H1 (cell line): ENCODE measurements around the gene COPS9. TPM values are rescaled to one million over a fixed set of nuclear protein-coding genes. Genes with fewer than 3 reads are reported as not detected.

Experiments
- CTCF ChIA-PET: fragments of 300-600 bp; sonication (Branson Sonifier 250); formaldehyde crosslinking; loops from one replicate; lab custom pipeline; 2021; ENCODE audit not compliant: partially characterized antibody; lab: Charles Lee
- POLR2A ChIA-PET: fragments of 300-600 bp; sonication (Branson Sonifier 250); formaldehyde crosslinking; loops from one replicate; lab custom pipeline; 2021; ENCODE audit warnings: inconsistent platforms; ENCODE audit not compliant: partially characterized antibody; lab: Charles Lee
- DNase-seq, 2 experiments: peaks; one replicate each; pipeline versions ENCODE4 v3.0.0 to v3.0.0-alpha.2; 2010 to 2022; ENCODE audit warnings: low spot score in 2 of 2, low read depth in 1 of 2, mixed read lengths in 1 of 2
- FAIRE-seq: peaks from 2 replicates; lab custom pipeline; 2011; peaks lifted over from hg19 to GRCh38; lab: Jason Lieb, UNC
- H2AFZ ChIP-seq: 2 replicates; pipeline ENCODE4 v1.8.1; 2012; ENCODE audit warnings: low read length, inconsistent platforms
- H2AK5ac ChIP-seq: 2 replicates; pipeline ENCODE4 v1.6.1; 2013; ENCODE audit warnings: low read depth, low read length
- H2BK120ac ChIP-seq: replicated peaks from 2 replicates; pipeline ENCODE3; 2013; ENCODE audit warnings: low read depth, low read length, inconsistent platforms
- H2BK12ac ChIP-seq: 2 replicates; pipeline ENCODE4 v1.6.1; 2013; ENCODE audit warnings: low read depth, low read length
- H2BK15ac ChIP-seq: 2 replicates; pipeline ENCODE4 v1.6.1; 2013; ENCODE audit warnings: low read length
- H2BK20ac ChIP-seq: 2 replicates; pipeline ENCODE4 v1.6.1; 2013; ENCODE audit warnings: low read length
- H2BK5ac ChIP-seq: 2 replicates; pipeline ENCODE4 v1.6.1; 2013; ENCODE audit warnings: low read depth, low read length
- H3K14ac ChIP-seq: 2 replicates; pipeline ENCODE4 v1.6.1; 2013; ENCODE audit warnings: inconsistent platforms; ENCODE audit not compliant: insufficient read length
- H3K18ac ChIP-seq: 2 replicates; pipeline ENCODE4 v1.6.1; 2013; ENCODE audit warnings: low read length; ENCODE audit errors: extremely low read depth
- H3K23ac ChIP-seq: 2 replicates; pipeline ENCODE4 v1.6.1; 2013; ENCODE audit warnings: inconsistent platforms; ENCODE audit not compliant: insufficient read length
- H3K23me2 ChIP-seq: 2 replicates; pipeline ENCODE4 v1.6.1; 2013; ENCODE audit warnings: low read depth, low read length
- H3K27ac ChIP-seq: 2 replicates; pipeline ENCODE4 v1.6.1; 2011; ENCODE audit warnings: low read depth, low read length, inconsistent platforms
- H3K27me3 ChIP-seq, 4 experiments: replicated peaks in 1 of 4; 1 replicate in 1 of 4; 2 replicates in 3 of 4; pipeline versions ENCODE4 v1.6.1 to v1.8.1; 2011 to 2013; ENCODE audit warnings: low read length in 3 of 4, mild to moderate bottlenecking in 3 of 4, inconsistent platforms in 2 of 4, mixed read lengths in 2 of 4, moderate library complexity in 1 of 4; ENCODE audit not compliant: control insufficient read depth in 3 of 4, insufficient read depth in 3 of 4; ENCODE audit errors: extremely low read depth in 1 of 4
- H3K36me3 ChIP-seq, 4 experiments: 2 replicates each; pipeline versions ENCODE4 v1.6.1 to v1.8.1; 2011 to 2013; ENCODE audit warnings: mild to moderate bottlenecking in 4 of 4, low read length in 3 of 4, moderate library complexity in 2 of 4, control low read depth in 1 of 4, inconsistent platforms in 1 of 4; ENCODE audit not compliant: insufficient read depth in 4 of 4, control insufficient read depth in 2 of 4
- H3K4ac ChIP-seq: replicated peaks from 2 replicates; pipeline ENCODE3; 2013; ENCODE audit warnings: low read length, low read depth, mixed read lengths, inconsistent platforms; ENCODE audit not compliant: insufficient read length
- H3K4me1 ChIP-seq, 4 experiments: replicated peaks in 1 of 4; 1 replicate in 1 of 4; 2 replicates in 3 of 4; pipeline versions ENCODE4 v1.6.1 to v1.8.1; 2011 to 2013; ENCODE audit warnings: low read length in 3 of 4, inconsistent platforms in 2 of 4, mixed read lengths in 1 of 4; ENCODE audit not compliant: insufficient read depth in 4 of 4, control insufficient read depth in 3 of 4
- H3K4me2 ChIP-seq, 2 experiments: 2 replicates each; pipeline versions ENCODE4 v1.6.1 to v1.8.1; 2011 to 2013; ENCODE audit warnings: low read depth in 2 of 2, low read length in 2 of 2, control low read depth in 1 of 2, inconsistent platforms in 1 of 2, mild to moderate bottlenecking in 1 of 2; ENCODE audit not compliant: insufficient read depth in 1 of 2
- H3K4me3 ChIP-seq, 4 experiments: fragments of 200-600, 300-600 bp in 1 of 4; sonication (generic), shearing (Covaris generic), sonication (Bioruptor Twin) in 1 of 4; 2 replicates each; pipeline versions ENCODE4 v1.5.1 to v1.8.1; 2011 to 2016; ENCODE audit warnings: low read length in 4 of 4, low read depth in 3 of 4, control low read depth in 2 of 4, inconsistent platforms in 2 of 4, mild to moderate bottlenecking in 2 of 4, mixed read lengths in 1 of 4, moderate library complexity in 1 of 4; ENCODE audit not compliant: insufficient read depth in 2 of 4; ENCODE audit errors: extremely low read depth in 1 of 4
- H3K56ac ChIP-seq: replicated peaks from 2 replicates; pipeline ENCODE3; 2013; ENCODE audit warnings: low read depth, mild to moderate bottlenecking, mixed read lengths, low read length, inconsistent platforms; ENCODE audit not compliant: insufficient read length
- H3K79me1 ChIP-seq: 2 replicates; pipeline ENCODE4 v1.6.1; 2013; ENCODE audit warnings: low read depth, low read length, control low read depth
- H3K79me2 ChIP-seq, 2 experiments: 2 replicates each; pipeline versions ENCODE4 v1.6.1 to v1.8.1; 2012 to 2013; ENCODE audit warnings: low read length in 2 of 2, mild to moderate bottlenecking in 2 of 2, inconsistent platforms in 1 of 2; ENCODE audit not compliant: insufficient read depth in 2 of 2, control insufficient read depth in 1 of 2
- H3K9ac ChIP-seq, 4 experiments: replicated peaks in 1 of 4; 1 replicate in 1 of 4; 2 replicates in 3 of 4; pipeline versions ENCODE4 v1.6.1 to v1.8.1; 2011 to 2013; ENCODE audit warnings: low read depth in 3 of 4, low read length in 3 of 4, control low read depth in 2 of 4, mild to moderate bottlenecking in 2 of 4, moderate library complexity in 2 of 4, inconsistent platforms in 1 of 4; ENCODE audit errors: extremely low read depth in 1 of 4
- H3K9me3 ChIP-seq, 2 experiments: 2 replicates each; pipeline versions ENCODE4 v1.6.1 to v1.8.1; 2012 to 2013; ENCODE audit warnings: mild to moderate bottlenecking in 2 of 2, moderate library complexity in 2 of 2, control low read depth in 1 of 2, inconsistent platforms in 1 of 2, low read depth in 1 of 2, low read length in 1 of 2, mixed read lengths in 1 of 2; ENCODE audit not compliant: insufficient read depth in 2 of 2
- H4K20me1 ChIP-seq, 2 experiments: replicated peaks in 1 of 2; 2 replicates each; pipeline versions ENCODE3 to v1.8.1; 2011 to 2013; ENCODE audit warnings: inconsistent platforms in 2 of 2, low read length in 2 of 2, mild to moderate bottlenecking in 1 of 2; ENCODE audit not compliant: insufficient read depth in 2 of 2, control insufficient read depth in 1 of 2
- H4K5ac ChIP-seq: 2 replicates; pipeline ENCODE4 v1.6.1; 2013; ENCODE audit warnings: low read length, low read depth, mixed read lengths, inconsistent platforms; ENCODE audit not compliant: insufficient read length
- H4K8ac ChIP-seq: 2 replicates; pipeline ENCODE4 v1.8.0; 2013; ENCODE audit warnings: mild to moderate bottlenecking, moderate library complexity, low read length, inconsistent platforms; ENCODE audit not compliant: insufficient read depth; ENCODE audit errors: extremely low read depth
- H4K91ac ChIP-seq: replicated peaks from 2 replicates; pipeline ENCODE3; 2013; ENCODE audit warnings: low read length, mixed read lengths, inconsistent platforms; ENCODE audit not compliant: insufficient read length
- SIX5 ChIP-seq: IDR thresholded peaks from 2 replicates; pipeline ENCODE4 v1.6.1; 2011; ENCODE audit warnings: mild to moderate bottlenecking, low read depth, low read length
- WGBS, 2 experiments: shearing (Covaris generic) in 1 of 2; methylation state at CpG; one replicate each; pipeline versions ENCODE4 v1.1.6 to v1.1.7; 2013 to 2015; ENCODE audit warnings: low lambda C conversion rate in 2 of 2, mixed read lengths in 2 of 2, inconsistent platforms in 1 of 2, low coverage in 1 of 2, missing lambda C conversion rate in 1 of 2; ENCODE audit not compliant: insufficient replicate concordance in 2 of 2, insufficient coverage in 1 of 2, insufficient read length in 1 of 2; ENCODE audit errors: extremely low coverage in 1 of 2, missing lambda C conversion rate in 1 of 2; 5-methylcytosine and 5-hydroxymethylcytosine counted together
- polyA plus RNA-seq, 7 experiments: library from polyadenylated mRNA; depleted of rRNA in 3 of 7; stranded (reverse) in 5 of 7; unstranded in 2 of 7; fragments of >200 nt in 5 of 7; fragments of 200-250 nt in 2 of 7; gene quantifications; 1 replicate in 5 of 7; 2 replicates in 1 of 7; 4 replicates in 1 of 7; pipeline versions ENCODE4 v1.2.1 to v1.2.3, GENCODE V29; 2011 to 2013; ENCODE audit warnings: missing spikeins in 2 of 7, mixed read lengths in 2 of 7
- total RNA-seq: library from RNA; stranded (reverse); fragmentation: NEBNext Ultra II Directional; extraction: Animal tissue kit (Norgen Biotek cat#: 25700); gene quantifications from 2 replicates; pipeline ENCODE4 v1.2.1, GENCODE V29; 2021

COPS9 gene
- total and polyA plus RNA-seq, 2 of the 8 experiments (the other 6 are each of a cell fraction or from before 2014, with no cell fraction given): 154 to 234 TPM

GRCh38 chr2:240159251-240159839, 23.2 kb upstream of the COPS9 start:
- no peak overlapping the region for H3K4me3 ChIP-seq

More at GRCh38 chr2:240159251-240159839, 23.2 kb upstream of the COPS9 start:
- no peak overlapping the region for H2BK12ac ChIP-seq
- H4K8ac ChIP-seq: no peak overlapping the region
- no peaks in the 10 kb centered on the region for H4K20me1 ChIP-seq
- peaks cover 3% of the 10 kb centered on the region; the same call in 1 of the 2 replicates for H3K23me2 ChIP-seq
- DNase-seq (no peak), FAIRE-seq (no peak)
- no peak overlapping the region for H2BK120ac ChIP-seq
- no peak overlapping the region for H2BK20ac ChIP-seq
- CTCF ChIA-PET: interaction anchor here (1.6 kb wide), 1 partner anchor 15 kb away, joined by 3 read pairs; no protein-coding TSS in a partner anchor
- H3K4me2 ChIP-seq: no peak overlapping the region
- no peak overlapping the region for H4K91ac ChIP-seq
- H2AFZ ChIP-seq: no peak overlapping the region
- H3K14ac ChIP-seq: no peak overlapping the region
- H3K56ac ChIP-seq: no peak overlapping the region
- no peak overlapping the region for H2BK5ac ChIP-seq
- POLR2A ChIA-PET: no interaction called here
- no peak for TF ChIP-seq SIX5
- no peaks in the 10 kb centered on the region for H3K79me2 ChIP-seq
- H3K27me3 ChIP-seq: no peaks in the 10 kb centered on the region; a peak in 3 of 7 replicates
- no peak overlapping the region for H2BK15ac ChIP-seq
- no peak overlapping the region for H3K23ac ChIP-seq
- no peak overlapping the region for H2AK5ac ChIP-seq
- H3K18ac ChIP-seq: no peak overlapping the region
- no peak overlapping the region for H3K27ac ChIP-seq
- no peak overlapping the region for H3K9ac ChIP-seq
- no peak overlapping the region for H4K5ac ChIP-seq
- peaks cover 0 to 4% of the 10 kb centered on the region in 2 experiments; a peak in 2 of 4 replicates for H3K9me3 ChIP-seq
- H3K4me1 ChIP-seq: peaks cover 0 to 9% (median 0%) of the 10 kb centered on the region in 4 experiments; a peak in 2 of 7 replicates
- H3K4ac ChIP-seq: no peak overlapping the region
- H3K79me1 ChIP-seq: no peaks in the 10 kb centered on the region
- H3K36me3 ChIP-seq: no peaks in the 10 kb centered on the region
- 90% methylated on average over 14 of the region's 21 CpGs; no CpG with 5 or more reads in 1 of the 2 experiments for WGBS, 2 experiments
